Right atrium auricular region (tissue), 2 donors: ENCODE results near the gene SIRPG. TPM values are rescaled to one million over a fixed set of nuclear protein-coding genes. Genes with fewer than 3 reads are reported as not detected.

Experiments used
- DNase-seq: peaks from one replicate; pipeline ENCODE4 v3.0.0-alpha.2; 2019; ENCODE audit warnings: low spot score
- H3K27ac ChIP-seq, 2 donors: fragments of 200-600 bp; sonication (generic); 1 replicate in 1 of 2; 2 replicates in 1 of 2; pipeline ENCODE4 v1.5.1; 2016 to 2019
- H3K27me3 ChIP-seq, 2 donors: fragments of 200-600 bp; sonication (generic); one replicate each; pipeline versions ENCODE4 v1.5.1 to v1.6.0; 2017 to 2019
- H3K36me3 ChIP-seq: fragments of 200-600 bp; sonication (generic); one replicate; pipeline ENCODE4 v1.5.1; 2016
- H3K4me1 ChIP-seq, 2 donors: fragments of 200-600 bp; sonication (generic); one replicate each; pipeline versions ENCODE4 v1.5.1 to v1.6.0; 2017 to 2019
- H3K4me3 ChIP-seq, 2 donors: fragments of 200-600 bp; sonication (generic); 1 replicate in 1 of 2; 2 replicates in 1 of 2; pipeline ENCODE4 v1.5.1; 2017 to 2019; ENCODE audit warnings: mild to moderate bottlenecking in 1 of 2, moderate library complexity in 1 of 2
- H3K9me3 ChIP-seq, 2 donors: fragments of 200-600 bp; sonication (generic); one replicate each; pipeline ENCODE4 v1.5.1; 2019
- CTCF ChIP-seq, 2 donors: fragments of 200-600 bp; sonication (generic); IDR thresholded peaks; one replicate each; pipeline ENCODE4 v1.5.1; 2019; ENCODE audit warnings: antibody characterized with exemption in 2 of 2
- total RNA-seq, 2 donors: library from RNA; depleted of rRNA; stranded (reverse); fragments of >200 nt; gene quantifications; one replicate each; pipeline ENCODE4 v1.1.0, GENCODE V29; 2016

SIRPG gene
- total RNA-seq, 2 donors from 2014 or later: not detected

- TF ChIP-seq CTCF (IDR thresholded peaks at IDR 0.05): no peak
- no peaks in the 10 kb centered on the region for H3K4me1 ChIP-seq
- no peak overlapping the region for H3K4me3 ChIP-seq
- no peaks in the 10 kb centered on the region for H3K9me3 ChIP-seq
- no peak for DNase-seq
- no peak overlapping the region for H3K27ac ChIP-seq
- H3K27me3 ChIP-seq: no peaks in the 10 kb centered on the region
- no peaks in the 10 kb centered on the region for H3K36me3 ChIP-seq
These were observed 19.1 kb upstream of the SIRPG start for GRCh38 chr20:1676650-1677049.

DNA sequence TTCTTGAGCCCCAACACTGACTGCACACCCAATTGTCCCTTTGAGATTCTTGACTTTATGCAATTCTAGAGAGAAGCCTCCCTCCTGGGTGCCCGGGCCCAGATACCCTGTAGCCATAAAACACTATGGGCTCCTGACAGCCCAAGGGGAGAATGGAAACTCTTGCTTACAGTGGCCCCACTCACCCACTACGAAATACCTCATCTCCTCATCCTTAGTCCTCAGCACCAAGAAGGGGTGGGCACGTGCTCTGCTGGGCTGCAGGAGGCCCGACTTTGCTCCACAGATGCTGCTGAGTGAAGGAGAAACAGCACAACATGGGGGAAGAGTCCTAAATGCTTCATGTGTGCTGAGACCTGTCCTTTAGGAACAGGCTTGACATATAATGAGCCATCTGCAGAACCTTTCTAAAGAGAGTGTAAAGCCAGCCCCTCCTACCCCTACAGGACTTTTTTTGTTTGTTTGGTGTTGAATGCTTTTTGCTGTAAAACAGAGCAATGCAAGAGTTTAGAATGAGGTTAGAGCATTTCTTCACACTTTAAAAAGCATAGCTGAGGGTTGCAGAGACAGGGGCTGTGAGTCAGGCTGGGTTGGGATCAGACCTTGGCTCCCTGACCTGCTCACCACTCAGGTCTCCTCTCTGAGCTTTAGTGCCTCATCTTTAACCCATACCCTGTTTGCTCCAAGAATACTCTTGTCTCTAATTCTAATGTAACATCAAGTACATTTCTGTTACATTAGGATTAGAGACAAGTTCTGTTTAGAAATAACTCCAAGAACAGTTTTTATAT lies 17.6 kb upstream of the SIRPG start:
- no peak for TF ChIP-seq CTCF (IDR thresholded peaks at IDR 0.05)
- Histone ChIP-seq H3K27ac (no peak overlapping the region), H3K27me3 (no peaks in the 10 kb centered on the region), H3K4me1 (no peaks in the 10 kb centered on the region), H3K9me3 (no peaks in the 10 kb centered on the region), H3K36me3 (no peaks in the 10 kb centered on the region), H3K4me3 (no peak overlapping the region)
- no peak for DNase-seq

DNA sequence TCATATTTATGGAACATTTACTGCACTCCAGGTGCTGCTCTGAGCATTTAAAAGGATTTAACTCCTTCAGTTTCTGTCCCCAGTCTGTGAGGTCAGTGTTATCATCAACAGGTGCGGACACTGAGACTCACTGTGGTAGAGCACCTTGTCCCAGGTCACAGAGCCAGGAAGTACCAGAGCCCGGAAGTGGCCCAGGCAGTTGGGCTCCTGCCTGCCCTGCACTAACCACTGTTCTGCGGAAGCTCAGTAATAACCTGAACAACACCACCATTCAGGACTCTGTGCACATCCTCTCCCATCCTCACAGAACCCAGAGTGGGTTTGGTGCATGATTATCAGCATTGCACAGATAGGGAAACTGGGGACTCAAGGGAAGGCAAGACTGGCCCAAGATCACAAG lies 16.8 kb upstream of the SIRPG start:
- no peak for DNase-seq
- Histone ChIP-seq H3K36me3 (no peaks in the 10 kb centered on the region), H3K27me3 (no peaks in the 10 kb centered on the region), H3K27ac (no peak overlapping the region), H3K4me3 (no peak overlapping the region), H3K9me3 (no peaks in the 10 kb centered on the region), H3K4me1 (no peaks in the 10 kb centered on the region)
- TF ChIP-seq CTCF (IDR thresholded peaks at IDR 0.05): no peak

- no peaks in the 10 kb centered on the region for H3K9me3 ChIP-seq
- no peaks in the 10 kb centered on the region for H3K4me1 ChIP-seq
- no peaks in the 10 kb centered on the region for H3K27me3 ChIP-seq
- H3K4me3 ChIP-seq: no peak overlapping the region
- no peak overlapping the region for H3K27ac ChIP-seq
- no peaks in the 10 kb centered on the region for H3K36me3 ChIP-seq
- no peak for TF ChIP-seq CTCF (IDR thresholded peaks at IDR 0.05)
- no peak for DNase-seq
These were observed 15.8 kb upstream of the SIRPG start for GRCh38 chr20:1673424-1673823.

GRCh38 chr20:1672728-1673127 lies 15.1 kb upstream of the SIRPG start:
- no peaks in the 10 kb centered on the region for H3K4me1 ChIP-seq
- no peak overlapping the region for H3K27ac ChIP-seq
- TF ChIP-seq CTCF (IDR thresholded peaks at IDR 0.05): no peak
- H3K36me3 ChIP-seq: no peaks in the 10 kb centered on the region
- H3K4me3 ChIP-seq: no peak overlapping the region
- DNase-seq: no peak
- no peaks in the 10 kb centered on the region for H3K27me3 ChIP-seq
- H3K9me3 ChIP-seq: no peaks in the 10 kb centered on the region
